Activated CD4-positive, alpha-beta memory T cell treated with anti-CD3 and anti-CD28 coated beads for 36 hours (primary cell): ENCODE results near the gene MED16. TPM values are rescaled to one million over a fixed set of nuclear protein-coding genes. Genes with fewer than 3 reads are reported as not detected.

Experiments
- total RNA-seq, 2 experiments: library from RNA; stranded (reverse); gene quantifications; one replicate each; pipeline ENCODE4 v1.2.3, GENCODE V29; 2021

The MED16 gene
- total RNA-seq, 2 experiments from 2014 or later = 58.9 to 62.7 TPM

Other genes starting within 250 kb of the MED16 start
- 10 to 100 TPM; 84.4 to 89.7 TPM for gene RNF126, start 230.0 kb downstream of the MED16 start, total RNA-seq
- 1 to 10 TPM; 5.7 to 6.0 TPM for gene FSTL3, start 216.8 kb downstream of the MED16 start, total RNA-seq
- gene PRSS57, start 197.7 kb downstream of the MED16 start, total RNA-seq = not detected
- gene PALM, start 184.3 kb downstream of the MED16 start, total RNA-seq = under 1 TPM in 1 of 2 experiments, not detected in 1; 0.17 TPM
- gene MISP, start 142.1 kb downstream of the MED16 start, total RNA-seq = not detected
- gene PTBP1, start 95.7 kb downstream of the MED16 start, total RNA-seq = 100 to 1,000 TPM; 464 to 465 TPM
- gene PLPPR3, start 71.2 kb downstream of the MED16 start, total RNA-seq = not detected
- not detected for gene AZU1, start 65.3 kb downstream of the MED16 start, total RNA-seq
- not detected for gene PRTN3, start 52.2 kb downstream of the MED16 start, total RNA-seq
- not detected for gene ELANE, start 40.9 kb downstream of the MED16 start, total RNA-seq
- under 1 TPM; 0.40 to 0.63 TPM for gene CFD, start 33.5 kb downstream of the MED16 start, total RNA-seq
- gene RNU6-9, start 297 bp upstream of the MED16 start, total RNA-seq = not detected
- 10 to 100 TPM; 80.4 to 81.4 TPM for gene R3HDM4, start 20.0 kb upstream of the MED16 start, total RNA-seq
- gene KISS1R, start 24.1 kb upstream of the MED16 start, total RNA-seq = 10 to 100 TPM in 1 of 2 experiments, 1 to 10 TPM in 1; 9.9 to 10.6 TPM
- gene ARID3A, start 32.8 kb upstream of the MED16 start, total RNA-seq = 10 to 100 TPM; 28.5 to 30.6 TPM
- 10 to 100 TPM; 73.3 to 75.8 TPM for gene WDR18, start 91.2 kb upstream of the MED16 start, total RNA-seq
- not detected for gene GRIN3B, start 107.2 kb upstream of the MED16 start, total RNA-seq
- gene TMEM259, start 127.9 kb upstream of the MED16 start, total RNA-seq = 100 to 1,000 TPM; 107 to 109 TPM
- gene RNU6-2, start 128.3 kb upstream of the MED16 start, total RNA-seq = not detected
- 100 to 1,000 TPM; 123 to 130 TPM for gene CNN2, start 133.4 kb upstream of the MED16 start, total RNA-seq
- gene ABCA7, start 146.9 kb upstream of the MED16 start, total RNA-seq = 10 to 100 TPM; 28.3 to 29.3 TPM
- gene ARHGAP45, start 174.0 kb upstream of the MED16 start, total RNA-seq = 100 to 1,000 TPM; 136 to 142 TPM
- gene POLR2E, start 202.2 kb upstream of the MED16 start, total RNA-seq = 100 to 1,000 TPM; 204 to 207 TPM
- 100 to 1,000 TPM; 274 to 275 TPM for gene GPX4, start 210.8 kb upstream of the MED16 start, total RNA-seq